ENCODE results near the gene ATP6V0A4.

GRCh38 chr7:138842111-138842510 lies 44.1 kb upstream of the ATP6V0A4 start:
- TF ChIP-seq CTCF (IDR thresholded peaks at IDR 0.05; ENCODE audit: low read length) (no peak), EZH2 (IDR thresholded peaks at IDR 0.05; ENCODE audit: borderline replicate concordance, low read length) (no peak)
